Measurements from ENCODE around the gene KCNQ5.

The KCNQ5 gene

GRCh38 chr6:73028893-73029450 is 407.1 kb downstream of the KCNQ5 start:
- Histone ChIP-seq H3K9me3 (ENCODE audit: low read length) (no peaks in the 10 kb centered on the region), H3K9ac (ENCODE audit: low read length) (no peak overlapping the region), H3K4me1 (ENCODE audit: insufficient read depth, low read length) (no peaks in the 10 kb centered on the region), H3K36me3 (ENCODE audit: insufficient read depth, low read length) (no peaks in the 10 kb centered on the region), H3K27ac (ENCODE audit: low read depth, low read length) (no peak overlapping the region), H3K4me3 (ENCODE audit: low read depth in 1 of 2, low read length in 2 of 2) (no peak overlapping the region), H3K27me3 (ENCODE audit: control insufficient read depth in 1 of 2, insufficient read depth in 2 of 2, low read length in 2 of 2) (no peaks in the 10 kb centered on the region)

GRCh38 chr6:73030257-73030656 is 408.4 kb downstream of the KCNQ5 start:
- Histone ChIP-seq H3K27me3 (ENCODE audit: control insufficient read depth in 1 of 2, insufficient read depth in 2 of 2, low read length in 2 of 2) (no peaks in the 10 kb centered on the region), H3K4me3 (ENCODE audit: low read depth in 1 of 2, low read length in 2 of 2) (no peak overlapping the region), H3K9me3 (ENCODE audit: low read length) (no peaks in the 10 kb centered on the region), H3K36me3 (ENCODE audit: insufficient read depth, low read length) (no peaks in the 10 kb centered on the region), H3K4me1 (ENCODE audit: insufficient read depth, low read length) (no peaks in the 10 kb centered on the region), H3K9ac (ENCODE audit: low read length) (no peak overlapping the region), H3K27ac (ENCODE audit: low read depth, low read length) (no peak overlapping the region)

DNA sequence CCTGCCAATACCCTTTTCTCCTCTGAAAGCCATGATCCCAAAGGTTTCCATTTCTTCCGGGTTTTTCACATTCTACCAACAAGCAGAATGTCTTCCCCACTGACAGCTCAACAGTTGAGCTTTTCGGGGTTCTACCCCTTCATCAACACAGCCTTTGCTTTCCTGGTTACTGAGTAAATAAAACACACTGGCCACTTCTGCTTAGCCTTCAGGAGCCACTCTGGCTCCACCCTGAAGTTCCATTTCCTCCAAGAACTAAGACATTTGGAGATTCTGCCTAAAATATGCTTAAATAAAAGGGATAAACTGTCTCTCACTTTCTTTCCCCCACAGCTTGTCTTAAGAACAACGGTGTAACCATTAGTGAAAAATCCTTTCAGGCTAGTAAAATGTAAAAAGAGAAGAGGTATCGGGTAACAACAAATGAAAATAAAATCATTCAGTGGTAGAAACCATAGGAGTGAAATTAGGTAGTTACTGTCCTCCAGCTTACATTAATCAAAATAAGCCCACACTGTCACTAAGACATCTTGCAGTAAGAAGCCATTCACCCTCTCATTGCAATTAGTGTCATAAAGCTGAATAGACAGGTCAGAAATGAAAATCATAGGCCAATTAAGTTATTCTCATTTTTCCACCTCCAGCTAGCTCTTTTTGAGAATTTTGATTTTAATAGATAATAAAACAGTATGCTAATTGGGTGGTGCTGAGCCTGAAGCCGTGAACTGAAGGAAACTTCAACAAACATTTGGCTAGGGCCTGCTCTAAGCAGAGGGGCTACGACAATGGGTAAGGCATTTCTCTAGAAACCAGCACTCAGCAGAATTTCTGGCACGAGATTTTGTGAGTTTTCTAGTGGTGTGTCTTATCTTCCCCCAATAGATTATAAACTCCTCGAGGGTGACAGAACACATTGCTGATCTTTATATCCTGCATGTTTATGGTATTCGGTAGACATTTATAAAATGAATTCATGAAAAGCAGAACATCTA is 409.2 kb downstream of the KCNQ5 start:
- H3K4me1 ChIP-seq (ENCODE audit: insufficient read depth, low read length), result no peaks in the 10 kb centered on the region
- no peak overlapping the region for H3K9ac ChIP-seq (ENCODE audit: low read length)
- no peaks in the 10 kb centered on the region for H3K27me3 ChIP-seq (ENCODE audit: control insufficient read depth in 1 of 2, insufficient read depth in 2 of 2, low read length in 2 of 2)
- no peak overlapping the region for H3K4me3 ChIP-seq (ENCODE audit: low read depth in 1 of 2, low read length in 2 of 2)
- H3K9me3 ChIP-seq (ENCODE audit: low read length), result no peaks in the 10 kb centered on the region
- H3K27ac ChIP-seq (ENCODE audit: low read depth, low read length), result no peak overlapping the region
- H3K36me3 ChIP-seq (ENCODE audit: insufficient read depth, low read length), result no peaks in the 10 kb centered on the region

DNA sequence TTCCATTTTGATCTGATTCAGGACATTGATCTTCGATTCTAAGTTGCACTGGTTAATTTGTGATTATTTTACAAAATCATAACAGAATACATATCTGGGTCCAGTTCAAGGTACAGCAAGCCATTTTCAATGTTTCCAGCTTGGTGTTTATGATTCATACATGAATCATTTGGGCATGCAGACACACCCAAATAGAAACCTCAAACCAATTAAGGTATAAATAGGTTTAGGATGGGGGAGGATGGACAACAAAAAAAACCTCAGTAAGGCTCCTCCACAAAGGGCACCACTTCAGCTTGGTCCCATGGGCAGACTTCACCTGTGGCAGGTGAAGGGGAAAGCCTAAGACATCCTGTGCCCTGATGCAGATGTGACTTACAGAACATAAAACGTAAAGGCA is 410.7 kb downstream of the KCNQ5 start:
- no peak overlapping the region for H3K9ac ChIP-seq (ENCODE audit: low read length)
- no peaks in the 10 kb centered on the region for H3K9me3 ChIP-seq (ENCODE audit: low read length)
- no peaks in the 10 kb centered on the region for H3K4me1 ChIP-seq (ENCODE audit: insufficient read depth, low read length)
- H3K27me3 ChIP-seq (ENCODE audit: control insufficient read depth in 1 of 2, insufficient read depth in 2 of 2, low read length in 2 of 2), result no peaks in the 10 kb centered on the region
- no peaks in the 10 kb centered on the region for H3K36me3 ChIP-seq (ENCODE audit: insufficient read depth, low read length)
- H3K4me3 ChIP-seq (ENCODE audit: low read depth in 1 of 2, low read length in 2 of 2), result no peak overlapping the region
- no peak overlapping the region for H3K27ac ChIP-seq (ENCODE audit: low read depth, low read length)

DNA sequence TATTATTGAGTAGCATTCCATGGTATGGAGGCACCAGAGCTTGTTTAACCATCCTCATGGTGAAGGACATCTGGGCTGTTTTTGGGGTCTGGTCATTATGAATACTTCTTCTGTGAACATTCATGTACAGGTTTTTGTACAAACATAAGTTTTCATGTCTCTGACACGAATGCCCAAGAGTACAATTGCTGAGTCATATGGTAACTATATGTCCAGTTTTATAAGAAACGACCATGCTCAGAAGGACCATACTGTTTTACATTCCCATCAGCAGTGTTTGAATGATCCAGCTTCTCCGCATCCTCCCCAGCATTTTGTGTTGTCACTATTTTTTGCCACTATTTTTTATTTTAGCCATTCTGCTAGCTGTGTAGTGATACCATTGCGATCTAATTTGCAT is 414.8 kb downstream of the KCNQ5 start:
- H3K27me3 ChIP-seq (ENCODE audit: control insufficient read depth in 1 of 2, insufficient read depth in 2 of 2, low read length in 2 of 2), result no peaks in the 10 kb centered on the region
- no peak overlapping the region for H3K4me3 ChIP-seq (ENCODE audit: low read depth in 1 of 2, low read length in 2 of 2)
- H3K36me3 ChIP-seq (ENCODE audit: insufficient read depth, low read length), result no peaks in the 10 kb centered on the region
- H3K4me1 ChIP-seq (ENCODE audit: insufficient read depth, low read length), result no peaks in the 10 kb centered on the region
- H3K27ac ChIP-seq (ENCODE audit: low read depth, low read length), result no peak overlapping the region
- no peaks in the 10 kb centered on the region for H3K9me3 ChIP-seq (ENCODE audit: low read length)
- no peak overlapping the region for H3K9ac ChIP-seq (ENCODE audit: low read length)

DNA sequence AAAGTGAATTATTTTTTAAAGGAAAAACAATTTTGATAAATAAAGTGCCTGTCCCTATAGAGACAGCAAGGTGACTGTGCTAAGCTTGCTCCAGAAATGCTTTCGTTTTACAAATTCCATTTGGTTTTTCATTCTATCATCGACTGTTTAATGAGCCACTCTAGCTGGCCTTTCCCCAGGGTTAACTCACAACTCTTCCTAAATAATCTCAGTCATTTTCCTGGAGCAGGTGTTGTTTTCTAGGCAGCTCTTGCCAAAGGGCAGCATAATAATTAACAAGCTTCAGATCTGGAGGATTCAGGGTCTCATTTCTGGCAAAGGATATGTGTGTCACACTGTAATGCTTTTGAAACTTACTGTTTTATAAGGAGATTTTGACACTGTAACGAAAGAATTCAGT is 419.2 kb downstream of the KCNQ5 start:
- Histone ChIP-seq H3K27me3 (ENCODE audit: control insufficient read depth in 1 of 2, insufficient read depth in 2 of 2, low read length in 2 of 2) (no peaks in the 10 kb centered on the region), H3K9ac (ENCODE audit: low read length) (no peak overlapping the region), H3K4me3 (ENCODE audit: low read depth in 1 of 2, low read length in 2 of 2) (no peak overlapping the region), H3K4me1 (ENCODE audit: insufficient read depth, low read length) (no peaks in the 10 kb centered on the region), H3K27ac (ENCODE audit: low read depth, low read length) (no peak overlapping the region), H3K9me3 (ENCODE audit: low read length) (no peaks in the 10 kb centered on the region), H3K36me3 (ENCODE audit: insufficient read depth, low read length) (no peaks in the 10 kb centered on the region)

DNA sequence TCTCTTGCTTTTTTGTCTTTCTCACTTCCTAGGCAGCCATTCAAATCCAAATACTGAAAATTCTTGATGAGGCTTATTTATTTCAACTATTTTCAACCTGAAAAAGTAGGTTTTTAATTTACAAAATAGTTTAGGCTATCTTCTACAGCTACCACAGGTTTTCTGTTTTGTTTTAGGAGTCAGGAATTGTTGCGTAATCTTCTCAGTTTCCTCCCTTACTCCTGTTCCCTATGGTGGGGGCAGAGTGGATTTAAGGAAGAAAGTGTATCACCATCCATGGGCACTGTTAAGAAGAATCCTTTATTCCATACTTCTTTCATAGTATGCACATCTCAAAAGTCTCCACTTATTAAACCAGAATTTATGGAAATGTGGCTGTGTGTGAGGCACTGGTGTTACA is 421.0 kb downstream of the KCNQ5 start:
- no peaks in the 10 kb centered on the region for H3K36me3 ChIP-seq (ENCODE audit: insufficient read depth, low read length)
- no peak overlapping the region for H3K4me3 ChIP-seq (ENCODE audit: low read depth in 1 of 2, low read length in 2 of 2)
- no peaks in the 10 kb centered on the region for H3K9me3 ChIP-seq (ENCODE audit: low read length)
- no peak overlapping the region for H3K27ac ChIP-seq (ENCODE audit: low read depth, low read length)
- H3K4me1 ChIP-seq (ENCODE audit: insufficient read depth, low read length), result no peaks in the 10 kb centered on the region
- no peaks in the 10 kb centered on the region for H3K27me3 ChIP-seq (ENCODE audit: control insufficient read depth in 1 of 2, insufficient read depth in 2 of 2, low read length in 2 of 2)
- no peak overlapping the region for H3K9ac ChIP-seq (ENCODE audit: low read length)

DNA sequence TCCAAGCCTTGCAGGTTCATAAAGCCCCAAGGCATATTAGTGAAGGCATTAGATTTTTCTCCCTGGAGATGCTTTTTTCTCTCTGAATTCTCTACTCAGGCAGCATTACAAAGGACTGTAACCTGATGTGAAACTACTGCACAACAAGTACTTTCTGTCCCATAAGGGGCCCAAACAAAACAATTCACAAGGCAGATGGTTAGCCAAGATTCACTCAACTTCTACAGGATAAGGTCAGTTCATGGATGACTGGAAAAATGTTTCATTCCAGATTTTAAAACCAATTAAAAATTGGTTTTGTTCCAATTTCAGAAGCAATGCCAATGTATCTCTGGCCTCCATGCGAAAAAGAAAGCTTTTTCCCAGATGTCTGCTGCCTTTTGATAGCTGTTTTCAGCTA is 421.6 kb downstream of the KCNQ5 start:
- no peak overlapping the region for H3K9ac ChIP-seq (ENCODE audit: low read length)
- H3K4me3 ChIP-seq (ENCODE audit: low read depth in 1 of 2, low read length in 2 of 2), result no peak overlapping the region
- no peaks in the 10 kb centered on the region for H3K9me3 ChIP-seq (ENCODE audit: low read length)
- no peak overlapping the region for H3K27ac ChIP-seq (ENCODE audit: low read depth, low read length)
- no peaks in the 10 kb centered on the region for H3K4me1 ChIP-seq (ENCODE audit: insufficient read depth, low read length)
- H3K36me3 ChIP-seq (ENCODE audit: insufficient read depth, low read length), result no peaks in the 10 kb centered on the region
- H3K27me3 ChIP-seq (ENCODE audit: control insufficient read depth in 1 of 2, insufficient read depth in 2 of 2, low read length in 2 of 2), result no peaks in the 10 kb centered on the region

DNA sequence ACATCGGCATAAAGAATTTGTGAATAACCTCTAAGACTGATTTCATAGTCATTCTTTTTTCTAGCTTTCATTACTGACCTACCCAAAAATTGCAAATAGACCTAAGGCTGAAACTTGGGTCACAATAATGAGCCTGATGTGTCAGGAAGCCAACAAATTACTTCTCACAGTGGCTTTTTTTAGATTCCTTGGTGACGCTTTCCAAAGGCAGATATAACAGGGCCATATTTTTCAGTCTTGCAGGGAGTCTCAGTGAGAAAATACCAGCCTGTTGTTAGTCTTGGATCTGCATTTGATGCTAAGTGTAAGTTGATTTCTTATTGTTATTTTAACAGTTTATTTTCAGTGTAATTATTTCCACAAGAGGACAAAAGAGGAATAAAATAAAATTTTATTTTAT is 423.7 kb downstream of the KCNQ5 start:
- no peak overlapping the region for H3K4me3 ChIP-seq (ENCODE audit: low read depth in 1 of 2, low read length in 2 of 2)
- H3K9me3 ChIP-seq (ENCODE audit: low read length), result no peaks in the 10 kb centered on the region
- no peak overlapping the region for H3K9ac ChIP-seq (ENCODE audit: low read length)
- no peaks in the 10 kb centered on the region for H3K36me3 ChIP-seq (ENCODE audit: insufficient read depth, low read length)
- no peaks in the 10 kb centered on the region for H3K4me1 ChIP-seq (ENCODE audit: insufficient read depth, low read length)
- no peak overlapping the region for H3K27ac ChIP-seq (ENCODE audit: low read depth, low read length)
- H3K27me3 ChIP-seq (ENCODE audit: control insufficient read depth in 1 of 2, insufficient read depth in 2 of 2, low read length in 2 of 2), result no peaks in the 10 kb centered on the region

GRCh38 chr6:73047801-73048200 is 425.9 kb downstream of the KCNQ5 start:
- Histone ChIP-seq H3K4me1 (ENCODE audit: insufficient read depth, low read length) (no peaks in the 10 kb centered on the region), H3K9me3 (ENCODE audit: low read length) (no peaks in the 10 kb centered on the region), H3K27me3 (ENCODE audit: control insufficient read depth in 1 of 2, insufficient read depth in 2 of 2, low read length in 2 of 2) (no peaks in the 10 kb centered on the region), H3K4me3 (ENCODE audit: low read depth in 1 of 2, low read length in 2 of 2) (no peak overlapping the region), H3K27ac (ENCODE audit: low read depth, low read length) (no peak overlapping the region), H3K36me3 (ENCODE audit: insufficient read depth, low read length) (no peaks in the 10 kb centered on the region), H3K9ac (ENCODE audit: low read length) (no peak overlapping the region)

GRCh38 chr6:73049971-73050594 is 428.2 kb downstream of the KCNQ5 start:
- no peak overlapping the region for H3K27ac ChIP-seq (ENCODE audit: low read depth, low read length)
- H3K4me1 ChIP-seq (ENCODE audit: insufficient read depth, low read length), result no peaks in the 10 kb centered on the region
- H3K9ac ChIP-seq (ENCODE audit: low read length), result no peak overlapping the region
- no peak overlapping the region for H3K4me3 ChIP-seq (ENCODE audit: low read depth in 1 of 2, low read length in 2 of 2)
- no peaks in the 10 kb centered on the region for H3K27me3 ChIP-seq (ENCODE audit: control insufficient read depth in 1 of 2, insufficient read depth in 2 of 2, low read length in 2 of 2)
- H3K9me3 ChIP-seq (ENCODE audit: low read length), result no peaks in the 10 kb centered on the region
- no peaks in the 10 kb centered on the region for H3K36me3 ChIP-seq (ENCODE audit: insufficient read depth, low read length)

All from muscle layer of colon (tissue), 2 donors.